ENCODE data around the gene STIMATE.

GRCh38 chr3:52870471-52870870 lies 26.9 kb downstream of the STIMATE start:
- TF ChIP-seq, protein P1, sequence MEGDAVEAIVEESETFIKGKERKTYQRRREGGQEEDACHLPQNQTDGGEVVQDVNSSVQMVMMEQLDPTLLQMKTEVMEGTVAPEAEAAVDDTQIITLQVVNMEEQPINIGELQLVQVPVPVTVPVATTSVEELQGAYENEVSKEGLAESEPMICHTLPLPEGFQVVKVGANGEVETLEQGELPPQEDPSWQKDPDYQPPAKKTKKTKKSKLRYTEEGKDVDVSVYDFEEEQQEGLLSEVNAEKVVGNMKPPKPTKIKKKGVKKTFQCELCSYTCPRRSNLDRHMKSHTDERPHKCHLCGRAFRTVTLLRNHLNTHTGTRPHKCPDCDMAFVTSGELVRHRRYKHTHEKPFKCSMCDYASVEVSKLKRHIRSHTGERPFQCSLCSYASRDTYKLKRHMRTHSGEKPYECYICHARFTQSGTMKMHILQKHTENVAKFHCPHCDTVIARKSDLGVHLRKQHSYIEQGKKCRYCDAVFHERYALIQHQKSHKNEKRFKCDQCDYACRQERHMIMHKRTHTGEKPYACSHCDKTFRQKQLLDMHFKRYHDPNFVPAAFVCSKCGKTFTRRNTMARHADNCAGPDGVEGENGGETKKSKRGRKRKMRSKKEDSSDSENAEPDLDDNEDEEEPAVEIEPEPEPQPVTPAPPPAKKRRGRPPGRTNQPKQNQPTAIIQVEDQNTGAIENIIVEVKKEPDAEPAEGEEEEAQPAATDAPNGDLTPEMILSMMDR (IDR thresholded peaks at IDR 0.05) = no peak
- TF ChIP-seq POLR2A (IDR thresholded peaks at IDR 0.05) = no peak

Data from lower leg skin (tissue), 3 donors.